HG03064 (cell line): ENCODE measurements around the gene XRCC3.

Experiments used
- ATAC-seq: cut with Tn5 transposase; IDR thresholded peaks from one replicate; pipeline ENCODE4 v1.9.1; 2021; ENCODE audit warnings: low read depth; ENCODE audit not compliant: unreplicated experiment

The XRCC3 gene

DNA sequence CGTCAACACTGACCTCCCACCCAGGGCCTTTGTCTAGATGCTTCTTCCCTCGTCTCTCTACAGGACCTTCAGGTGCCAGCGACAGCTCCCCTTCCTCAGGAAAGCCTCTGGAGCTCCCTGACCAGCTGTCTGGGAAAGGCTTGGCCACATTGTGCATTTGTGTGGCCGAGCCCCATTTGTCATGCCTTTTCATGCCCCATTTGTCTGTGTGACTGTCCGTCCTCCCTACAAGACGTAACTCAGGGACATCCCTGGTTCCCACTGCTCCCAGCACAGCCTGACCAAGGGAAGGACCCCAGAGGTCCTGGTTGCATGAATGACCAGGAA is 24.2 kb upstream of the XRCC3 start:
- ATAC-seq, result no peak

DNA sequence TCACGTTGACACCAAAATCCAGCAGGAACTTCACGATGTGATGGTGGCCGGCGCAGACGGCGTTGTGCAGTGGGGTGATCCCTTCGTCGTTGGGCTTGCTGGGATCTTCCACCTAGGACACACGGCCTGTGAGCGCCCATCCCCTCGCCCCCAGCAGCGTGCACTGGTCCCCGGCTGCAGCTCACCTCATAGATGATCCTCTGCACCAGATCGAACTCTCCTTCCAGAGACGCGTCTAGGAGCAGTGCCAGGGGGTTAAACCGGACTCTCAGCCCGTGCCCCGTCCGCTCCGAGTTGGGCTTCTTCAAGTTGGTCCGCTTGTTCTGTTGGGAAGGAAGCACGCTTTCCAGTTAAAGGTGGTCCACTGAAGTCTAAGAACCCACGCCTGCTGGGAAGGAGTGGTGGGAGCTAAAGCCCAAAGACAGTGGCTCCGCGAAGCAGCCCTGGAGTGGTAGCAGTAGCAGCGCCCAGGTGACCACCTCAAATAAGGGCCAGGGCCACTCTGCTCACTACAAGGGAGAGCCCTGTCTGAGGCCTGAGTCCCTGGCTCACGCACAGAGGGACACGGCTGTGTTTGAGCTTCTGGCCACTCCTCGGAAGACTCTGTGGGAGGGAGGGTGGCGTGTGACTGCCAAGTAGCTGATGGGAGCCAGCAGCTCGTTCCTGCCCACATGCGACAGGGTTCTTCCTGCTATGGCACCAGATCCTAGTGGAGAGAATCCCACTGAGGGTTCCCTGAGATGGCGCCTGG is 23.6 kb upstream of the XRCC3 start:
- ATAC-seq, result no peak

DNA sequence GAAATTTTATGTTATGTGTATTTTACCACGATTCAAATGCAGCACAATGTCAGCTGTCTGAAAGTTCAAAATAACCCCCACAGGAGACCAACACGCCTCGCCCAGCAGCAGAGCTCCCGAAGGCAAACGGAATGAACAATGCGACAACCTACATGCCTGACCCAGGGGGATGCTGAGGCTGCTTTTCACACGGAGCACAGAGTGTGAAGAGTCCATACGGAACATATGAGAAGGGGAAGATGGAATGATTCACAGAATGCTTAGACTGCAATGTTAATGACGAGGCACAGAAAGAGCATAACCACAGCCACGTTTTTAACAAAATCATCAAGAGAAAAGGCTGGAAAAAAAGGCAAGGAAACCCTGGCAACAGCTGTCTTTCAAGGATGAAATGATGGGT is 22.9 kb upstream of the XRCC3 start:
- ATAC-seq, result no peak

DNA sequence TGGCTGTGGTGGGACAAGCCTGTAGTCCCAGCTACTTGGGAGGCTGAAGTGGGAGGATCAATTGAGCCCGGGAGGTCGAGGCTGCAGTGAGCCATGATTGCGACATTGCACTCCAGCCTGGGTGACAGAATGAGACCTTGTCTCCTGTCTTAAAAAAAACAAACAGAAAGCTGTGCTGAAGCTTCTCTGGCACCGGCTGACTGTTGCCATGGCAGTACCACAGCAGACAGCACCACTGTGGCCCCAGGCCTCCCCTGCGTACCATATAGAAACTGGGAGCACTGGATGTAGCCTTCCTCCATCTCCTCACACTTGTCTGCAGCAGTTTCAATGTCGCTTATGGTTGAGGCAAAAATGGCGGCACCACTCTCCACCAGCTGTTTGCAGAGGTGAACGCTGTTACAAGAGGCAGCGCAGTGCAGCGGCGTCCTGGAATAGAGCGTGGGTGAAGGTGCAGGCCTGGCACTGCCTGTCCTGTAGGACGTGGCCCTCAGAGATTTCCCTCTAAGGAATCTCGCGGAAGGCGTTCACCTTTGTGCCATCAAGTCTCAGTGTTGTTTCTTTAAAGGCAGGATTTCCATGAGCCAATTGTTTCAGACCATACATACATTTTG is 22.3 kb upstream of the XRCC3 start:
- no peak for ATAC-seq

DNA sequence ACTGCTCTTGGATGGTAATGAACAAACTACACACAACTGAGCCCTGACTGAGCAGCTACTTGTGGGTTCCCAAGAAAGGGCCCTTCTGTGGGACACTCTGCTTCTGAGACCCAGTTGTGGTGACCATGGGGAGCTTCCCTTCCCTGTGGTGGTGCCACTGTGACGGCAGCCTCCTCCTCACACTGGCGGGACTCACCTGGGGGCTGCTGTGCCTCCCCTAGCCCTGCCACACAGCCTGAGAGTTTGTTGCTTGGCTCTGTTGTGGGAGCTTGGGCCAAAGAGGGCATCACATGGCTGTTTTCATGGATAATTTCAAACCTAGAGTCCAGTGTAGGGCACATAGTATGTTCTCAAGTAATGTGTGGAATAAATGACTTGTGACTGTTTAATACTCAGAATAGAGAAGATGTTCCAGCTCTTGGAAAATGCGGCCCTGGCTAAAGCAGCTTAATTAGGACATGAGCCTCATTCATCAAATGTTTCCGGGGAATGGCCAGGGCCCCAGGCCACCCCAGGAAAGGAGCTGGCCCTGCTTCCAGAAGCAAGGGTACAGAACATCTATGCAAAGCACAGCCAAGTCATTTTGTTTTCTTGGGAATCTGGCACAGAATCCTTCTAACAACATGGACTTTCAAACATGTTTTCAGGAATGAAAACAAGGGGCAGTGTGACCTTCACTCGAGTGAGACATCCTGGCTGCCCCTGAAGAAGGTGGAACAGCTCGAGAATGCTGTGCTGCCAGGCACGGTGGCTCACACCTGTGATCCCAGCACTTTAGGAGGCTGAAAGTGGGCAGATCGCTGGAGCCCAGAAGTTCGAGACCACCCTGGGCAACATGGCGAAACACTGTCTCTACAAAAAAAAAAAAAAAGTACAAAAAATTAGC is 21.5 kb upstream of the XRCC3 start:
- ATAC-seq, result no peak

- no peak for ATAC-seq
Observed at GRCh38 chr14:103735815-103736545, 20.7 kb upstream of the XRCC3 start.

DNA sequence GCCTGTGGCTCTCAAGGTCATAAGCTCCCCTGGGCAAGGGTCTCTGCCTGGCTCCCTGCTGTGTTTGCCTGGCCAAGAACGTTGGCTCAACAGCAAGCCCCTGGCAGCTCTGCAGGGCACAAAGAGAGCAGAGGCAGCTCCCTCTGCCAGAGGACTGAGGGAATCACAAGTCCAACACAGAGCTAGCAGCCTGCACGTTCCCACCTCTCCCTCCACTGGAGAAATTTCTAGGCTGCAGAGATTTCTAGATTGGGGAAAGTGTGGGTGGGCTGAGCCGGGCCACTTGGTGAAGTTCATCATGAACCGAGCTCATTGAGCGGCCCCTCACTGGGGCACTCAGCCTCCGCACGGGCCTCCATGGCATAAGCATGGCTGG is 20.2 kb upstream of the XRCC3 start:
- ATAC-seq, result no peak

GRCh38 chr14:103735022-103735421 is 19.8 kb upstream of the XRCC3 start:
- ATAC-seq, result no peak

DNA sequence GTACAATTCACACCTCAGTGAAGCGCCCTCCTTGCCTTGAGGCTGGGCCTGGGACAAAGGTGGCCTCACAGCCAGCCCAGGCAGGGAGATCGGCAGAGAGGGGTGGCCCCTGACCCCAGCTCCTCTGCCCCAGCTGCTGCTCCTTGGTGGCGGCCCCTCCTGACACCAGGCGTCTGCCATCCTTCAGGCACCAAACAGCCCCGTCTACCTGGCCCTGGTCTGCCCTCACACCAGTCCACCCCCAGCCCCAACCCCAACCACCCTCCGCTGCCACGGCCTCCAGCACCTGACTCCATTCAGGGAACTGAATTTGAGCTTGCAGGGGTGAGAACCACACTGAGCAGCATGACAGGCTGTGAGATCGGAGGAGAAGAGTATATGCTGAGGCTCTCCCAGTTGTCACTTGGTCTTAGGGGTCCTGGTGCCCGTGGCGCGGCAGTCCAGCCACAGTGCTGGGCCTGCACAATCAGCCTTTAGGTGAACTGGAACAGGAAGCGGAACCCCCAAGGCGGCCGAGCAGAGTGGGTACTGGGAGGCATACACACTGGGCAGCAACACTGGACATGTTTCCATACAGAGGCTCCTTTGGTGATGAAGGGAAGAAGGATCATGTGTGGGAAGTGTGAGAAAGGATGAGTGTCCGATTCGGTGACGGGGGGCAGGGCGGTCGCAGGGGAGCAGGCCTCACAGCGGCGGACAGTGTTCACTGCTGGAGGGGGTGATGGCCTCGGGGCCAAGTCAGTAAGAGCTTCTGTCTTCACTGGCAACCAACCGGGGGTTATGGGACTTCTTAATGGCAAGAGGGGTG is 19.0 kb upstream of the XRCC3 start:
- ATAC-seq, result no peak

- no peak for ATAC-seq
Observed at GRCh38 chr14:103733651-103734050, 18.4 kb upstream of the XRCC3 start.

GRCh38 chr14:103732868-103733620 is 17.8 kb upstream of the XRCC3 start:
- ATAC-seq, result no peak

- no peak for ATAC-seq
Observed at GRCh38 chr14:103731916-103732867, 16.9 kb upstream of the XRCC3 start.

GRCh38 chr14:103731481-103731880 is 16.2 kb upstream of the XRCC3 start:
- ATAC-seq, result no peak

GRCh38 chr14:103730490-103731035 is 15.3 kb upstream of the XRCC3 start:
- ATAC-seq, result no peak

DNA sequence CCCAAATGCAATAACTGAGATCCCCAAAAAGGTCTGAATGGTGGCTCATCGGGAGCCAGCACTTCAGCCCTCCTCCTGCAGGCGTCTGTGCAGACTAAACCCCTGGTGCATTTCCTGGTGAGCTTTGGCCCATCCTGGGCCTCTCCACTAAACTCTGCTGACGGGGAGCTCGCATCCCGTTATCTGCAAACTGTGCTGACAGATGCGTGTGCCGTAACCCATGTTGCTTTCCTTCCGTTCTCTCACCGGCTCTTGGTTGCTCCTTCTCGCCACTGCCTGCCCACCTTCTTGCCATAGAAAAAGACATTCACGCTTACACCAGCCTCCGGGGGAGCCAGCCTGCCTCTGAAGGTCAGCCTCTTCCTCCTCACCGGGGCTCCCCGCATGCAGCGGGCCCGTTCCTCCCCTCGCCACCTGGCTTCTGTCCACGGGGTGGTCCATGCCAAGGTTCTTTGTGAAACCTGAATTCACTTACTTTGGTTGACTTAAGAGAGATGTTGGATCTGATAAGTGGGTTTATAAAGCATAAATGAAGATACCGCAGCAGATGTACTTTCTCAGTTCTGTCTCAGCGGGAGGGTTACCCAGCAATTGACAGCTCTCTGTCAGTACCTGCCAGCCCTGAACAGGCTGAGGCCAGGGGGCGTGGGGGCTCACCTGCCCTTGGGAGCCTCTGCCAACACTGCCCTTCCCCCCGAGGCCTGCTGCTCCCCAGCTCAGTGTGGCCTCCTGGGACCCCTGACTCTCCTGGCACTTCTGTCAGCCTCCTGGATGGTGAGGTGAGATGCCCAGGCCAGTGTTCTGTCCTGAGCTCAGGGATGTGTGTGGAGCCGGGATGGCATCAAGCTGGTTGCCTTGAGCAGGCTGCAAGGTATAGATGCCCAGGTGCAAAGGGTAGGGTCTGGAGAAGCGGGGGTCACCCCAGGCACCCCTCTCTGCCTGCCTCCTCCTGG is 14.5 kb upstream of the XRCC3 start:
- ATAC-seq, result no peak

GRCh38 chr14:103728721-103729120 is 13.5 kb upstream of the XRCC3 start:
- no peak for ATAC-seq

- no peak for ATAC-seq
Observed at GRCh38 chr14:103728141-103728540, 12.9 kb upstream of the XRCC3 start.
